GM23338 (cell line): Measurements from ENCODE around the gene CDON. TPM values are rescaled to one million over a fixed set of nuclear protein-coding genes. Genes with fewer than 3 reads are reported as not detected.

ENCODE experiments used
- ATAC-seq: fragments of 200-7000 bp; cut with Tn5 transposase; 3 replicates; pipeline ENCODE4 v1.9.1; 2020
- DNase-seq: peaks from one replicate; pipeline ENCODE4 v3.0.0-alpha.2; 2015; ENCODE audit warnings: low spot score
- H2AFZ ChIP-seq: fragments of 200-600 bp; sonication (generic); 2 replicates; pipeline ENCODE4 v1.8.0; 2016; ENCODE audit warnings: antibody characterized with exemption, mild to moderate bottlenecking, moderate library complexity
- H3F3A ChIP-seq: fragments of 200-600 bp; sonication (generic); replicated peaks from 2 replicates; pipeline ENCODE4 v1.8.0; 2017; ENCODE audit warnings: antibody characterized with exemption, mixed run types, low read depth
- H3K27ac ChIP-seq: fragments of 200-600 bp; sonication (generic); 2 replicates; pipeline ENCODE4 v1.6.1; 2016; ENCODE audit warnings: low read depth
- H3K27me3 ChIP-seq: fragments of 200-600 bp; sonication (generic); 2 replicates; pipeline ENCODE4 v1.8.0; 2016; ENCODE audit warnings: mild to moderate bottlenecking, mixed run types, moderate library complexity; ENCODE audit not compliant: insufficient read depth
- H3K36me3 ChIP-seq: fragments of 200-600 bp; sonication (generic); 2 replicates; pipeline ENCODE4 v1.8.0; 2016; ENCODE audit warnings: mild to moderate bottlenecking; ENCODE audit not compliant: insufficient read depth
- H3K4me1 ChIP-seq: fragments of 200-600 bp; sonication (generic); 2 replicates; pipeline ENCODE4 v1.8.0; 2016; ENCODE audit warnings: mild to moderate bottlenecking, moderate library complexity; ENCODE audit not compliant: insufficient read depth
- H3K4me2 ChIP-seq: fragments of 200-600 bp; sonication (generic); 2 replicates; pipeline ENCODE4 v1.7.1; 2017; ENCODE audit warnings: mixed run types
- H3K4me3 ChIP-seq: fragments of 200-600 bp; sonication (generic); 2 replicates; pipeline ENCODE4 v1.6.1; 2016; ENCODE audit warnings: mixed run types
- H3K79me2 ChIP-seq: fragments of 200-600 bp; sonication (generic); replicated peaks from 2 replicates; pipeline ENCODE4 v1.8.0; 2017; ENCODE audit warnings: mild to moderate bottlenecking; ENCODE audit not compliant: insufficient read depth
- H3K9me2 ChIP-seq: fragments of 200-600 bp; sonication (generic); 2 replicates; pipeline ENCODE4 v1.8.0; 2017; ENCODE audit not compliant: insufficient read depth
- H4K20me1 ChIP-seq: fragments of 200-600 bp; sonication (generic); replicated peaks from 2 replicates; pipeline ENCODE4 v1.8.0; 2017; ENCODE audit warnings: mild to moderate bottlenecking; ENCODE audit not compliant: insufficient read depth
- H3K27ac Mint-ChIP-seq: 2 replicates; pipeline ENCODE4 v1.8.0; 2020; ENCODE audit warnings: inconsistent platforms, mild to moderate bottlenecking, moderate library complexity, mixed read lengths
- H3K27me3 Mint-ChIP-seq: 3 replicates; pipeline ENCODE4 v1.8.0; 2022; ENCODE audit warnings: low read depth, mild to moderate bottlenecking, moderate library complexity, mixed read lengths, inconsistent platforms; ENCODE audit not compliant: insufficient read depth, poor library complexity
- H3K36me3 Mint-ChIP-seq: 3 replicates; pipeline ENCODE4 v1.8.0; 2021; ENCODE audit warnings: low read depth, mild to moderate bottlenecking, inconsistent platforms, moderate library complexity, mixed read lengths
- H3K4me1 Mint-ChIP-seq: 3 replicates; pipeline ENCODE4 v1.8.0; 2020; ENCODE audit warnings: mild to moderate bottlenecking, inconsistent platforms, mixed read lengths
- H3K4me3 Mint-ChIP-seq: 3 replicates; pipeline ENCODE4 v1.8.0; 2021; ENCODE audit warnings: moderate library complexity, mild to moderate bottlenecking, inconsistent platforms, mixed read lengths
- H3K9me3 Mint-ChIP-seq: 3 replicates; pipeline ENCODE4 v1.8.0; 2020; ENCODE audit warnings: moderate library complexity, mild to moderate bottlenecking, inconsistent platforms, mixed read lengths
- CREB1 ChIP-seq: fragments of 250-450 bp; sonication (Bioruptor Pico); IDR thresholded peaks from 2 replicates; pipeline ENCODE4 v1.5.0; 2020; ENCODE audit warnings: low read depth, mild to moderate bottlenecking, moderate library complexity
- EZH2phosphoT487 ChIP-seq: fragments of 200-600 bp; sonication (generic); IDR thresholded peaks from one replicate; pipeline ENCODE4 v1.8.1; 2018; ENCODE audit warnings: antibody characterized with exemption; ENCODE audit not compliant: unreplicated experiment
- POLR2AphosphoS5 ChIP-seq: IDR thresholded peaks from 2 replicates; pipeline ENCODE4 v1.6.1; 2016; ENCODE audit warnings: antibody characterized with exemption, low read depth
- STAT1 ChIP-seq: IDR thresholded peaks from one replicate; pipeline ENCODE4 v1.6.1; 2016; ENCODE audit warnings: antibody characterized with exemption; ENCODE audit not compliant: unreplicated experiment
- ZNF114 ChIP-seq: fragments of 250-450 bp; sonication (Bioruptor Pico); IDR thresholded peaks from 2 replicates; pipeline ENCODE4 v1.5.0; 2020; ENCODE audit warnings: mild to moderate bottlenecking, moderate library complexity
- polyA plus RNA-seq: library from polyadenylated mRNA; unstranded; fragments of >200 nt; fragmentation: Nextera tagmentation; extraction: Ambion mirVana; gene quantifications from 2 replicates; pipeline ENCODE4 v1.2.1, GENCODE V29; 2016
- total RNA-seq: library from RNA; depleted of rRNA; stranded (reverse); fragments of >200 nt; shearing (Covaris generic); gene quantifications from 2 replicates; pipeline ENCODE4 v1.2.3, GENCODE V29; 2014
- TF ChIP-seq, protein P1 (sequence below), 2 experiments: fragments of 200-600 bp in 1 of 2; sonication (generic) in 1 of 2; conservative IDR thresholded peaks; 2 replicates each; pipeline versions ENCODE4 v1.5.1 to v1.6.1; 2016 to 2017; ENCODE audit warnings: antibody characterized with exemption in 2 of 2, low read depth in 2 of 2, mild to moderate bottlenecking in 2 of 2, moderate library complexity in 1 of 2
- TF ChIP-seq, protein P2 (sequence below): fragments of 250-450 bp; sonication (Bioruptor Pico); IDR thresholded peaks from 2 replicates; pipeline ENCODE4 v1.5.0; 2020; ENCODE audit warnings: mild to moderate bottlenecking, moderate library complexity

Gene CDON
- total and polyA plus RNA-seq, 2 experiments from 2014 or later = 4.1 to 35.5 TPM

DNA sequence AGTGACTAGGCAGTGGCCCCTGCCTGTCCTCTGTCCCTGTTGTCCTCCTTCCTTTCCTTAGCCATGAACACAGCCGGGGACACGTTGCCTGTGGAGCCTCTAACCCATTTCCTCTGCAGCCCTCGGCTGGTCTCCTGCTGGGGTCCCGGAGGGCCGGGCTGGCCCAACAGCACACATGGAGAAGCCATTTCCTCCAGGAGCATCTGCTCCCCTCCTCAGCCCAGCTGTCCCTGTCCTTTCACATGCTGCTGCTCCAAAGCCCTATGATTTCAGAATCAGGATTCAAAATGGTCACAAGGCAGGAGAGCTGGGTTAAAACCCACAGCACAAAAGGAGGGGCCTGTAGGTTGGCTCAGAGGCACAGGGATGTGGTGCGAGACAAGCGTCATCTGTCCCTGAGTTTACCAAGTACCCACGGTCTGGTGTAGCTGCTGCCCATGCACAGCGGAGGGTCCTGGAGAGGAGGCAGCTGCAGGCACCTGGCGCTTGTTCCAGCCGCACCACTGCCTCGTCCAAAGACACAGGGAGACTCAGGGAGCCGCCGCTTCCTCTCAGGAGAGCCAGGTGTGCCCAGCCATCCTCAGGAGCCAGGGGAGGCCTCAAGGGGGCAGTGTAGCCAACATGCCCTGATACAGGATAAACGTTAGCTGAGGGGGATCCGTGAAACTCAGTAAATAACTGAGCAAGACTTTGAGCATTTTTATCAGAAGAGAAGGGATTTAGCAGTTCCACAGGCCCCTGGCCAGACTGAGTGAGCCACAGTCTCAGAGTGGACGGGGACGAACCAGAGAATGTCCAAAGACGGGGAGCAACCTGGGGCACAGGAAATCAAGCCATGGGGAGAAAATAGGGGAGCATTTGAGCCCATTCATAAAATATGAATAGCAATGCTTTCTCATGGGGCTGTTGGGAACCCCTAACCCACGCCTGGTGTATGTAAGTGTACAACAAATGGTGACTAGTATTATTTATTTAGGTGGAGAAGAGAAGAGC, 120.8 kb downstream of the CDON start:
- H3K27ac Mint-ChIP-seq = peak overlapping the region; percentile 26; the same call in 1 of the 2 replicates
- no peaks in the 10 kb centered on the region; the same call in 2 of the 3 replicates for H3K9me3 Mint-ChIP-seq
- H3K27me3 Mint-ChIP-seq = peaks cover 15% of the 10 kb centered on the region
- Histone ChIP-seq H3K79me2 (no peaks in the 10 kb centered on the region), H3K9me2 (no peaks in the 10 kb centered on the region), H4K20me1 (no peaks in the 10 kb centered on the region), H3K4me3 (peak overlapping the region; percentile 22; the same call in 1 of the 2 replicates), H2AFZ (peak overlapping the region; percentile 99), H3K36me3 (no peaks in the 10 kb centered on the region), H3K4me2 (0 out of 2 replicates have a peak overlapping the region, but pooled peaks have one; percentile 39), H3K27ac (no peak overlapping the region), H3K27me3 (no peaks in the 10 kb centered on the region), H3F3A (no peaks in the 10 kb centered on the region), H3K4me1 (peaks cover 13% of the 10 kb centered on the region)
- H3K4me3 Mint-ChIP-seq = no peak overlapping the region; the same call in 2 of the 3 replicates
- ATAC-seq (peak; percentile 97), DNase-seq (peak; percentile 95)
- H3K4me1 Mint-ChIP-seq = peaks cover 22% of the 10 kb centered on the region
- TF ChIP-seq, protein P1, sequence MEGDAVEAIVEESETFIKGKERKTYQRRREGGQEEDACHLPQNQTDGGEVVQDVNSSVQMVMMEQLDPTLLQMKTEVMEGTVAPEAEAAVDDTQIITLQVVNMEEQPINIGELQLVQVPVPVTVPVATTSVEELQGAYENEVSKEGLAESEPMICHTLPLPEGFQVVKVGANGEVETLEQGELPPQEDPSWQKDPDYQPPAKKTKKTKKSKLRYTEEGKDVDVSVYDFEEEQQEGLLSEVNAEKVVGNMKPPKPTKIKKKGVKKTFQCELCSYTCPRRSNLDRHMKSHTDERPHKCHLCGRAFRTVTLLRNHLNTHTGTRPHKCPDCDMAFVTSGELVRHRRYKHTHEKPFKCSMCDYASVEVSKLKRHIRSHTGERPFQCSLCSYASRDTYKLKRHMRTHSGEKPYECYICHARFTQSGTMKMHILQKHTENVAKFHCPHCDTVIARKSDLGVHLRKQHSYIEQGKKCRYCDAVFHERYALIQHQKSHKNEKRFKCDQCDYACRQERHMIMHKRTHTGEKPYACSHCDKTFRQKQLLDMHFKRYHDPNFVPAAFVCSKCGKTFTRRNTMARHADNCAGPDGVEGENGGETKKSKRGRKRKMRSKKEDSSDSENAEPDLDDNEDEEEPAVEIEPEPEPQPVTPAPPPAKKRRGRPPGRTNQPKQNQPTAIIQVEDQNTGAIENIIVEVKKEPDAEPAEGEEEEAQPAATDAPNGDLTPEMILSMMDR (conservative IDR thresholded peaks at IDR 0.05; ENCODE audit: low read depth in 2 of 2) = peak; percentile 91 to 94
- TF ChIP-seq STAT1 (no peak), POLR2AphosphoS5 (no peak), EZH2phosphoT487 (no peak), ZNF114 (CRISPR knock-in tag) (no peak), CREB1 (CRISPR knock-in tag) (0 out of 2 replicates have a peak, but pooled peaks have one; percentile 17)
- TF ChIP-seq, protein P2, sequence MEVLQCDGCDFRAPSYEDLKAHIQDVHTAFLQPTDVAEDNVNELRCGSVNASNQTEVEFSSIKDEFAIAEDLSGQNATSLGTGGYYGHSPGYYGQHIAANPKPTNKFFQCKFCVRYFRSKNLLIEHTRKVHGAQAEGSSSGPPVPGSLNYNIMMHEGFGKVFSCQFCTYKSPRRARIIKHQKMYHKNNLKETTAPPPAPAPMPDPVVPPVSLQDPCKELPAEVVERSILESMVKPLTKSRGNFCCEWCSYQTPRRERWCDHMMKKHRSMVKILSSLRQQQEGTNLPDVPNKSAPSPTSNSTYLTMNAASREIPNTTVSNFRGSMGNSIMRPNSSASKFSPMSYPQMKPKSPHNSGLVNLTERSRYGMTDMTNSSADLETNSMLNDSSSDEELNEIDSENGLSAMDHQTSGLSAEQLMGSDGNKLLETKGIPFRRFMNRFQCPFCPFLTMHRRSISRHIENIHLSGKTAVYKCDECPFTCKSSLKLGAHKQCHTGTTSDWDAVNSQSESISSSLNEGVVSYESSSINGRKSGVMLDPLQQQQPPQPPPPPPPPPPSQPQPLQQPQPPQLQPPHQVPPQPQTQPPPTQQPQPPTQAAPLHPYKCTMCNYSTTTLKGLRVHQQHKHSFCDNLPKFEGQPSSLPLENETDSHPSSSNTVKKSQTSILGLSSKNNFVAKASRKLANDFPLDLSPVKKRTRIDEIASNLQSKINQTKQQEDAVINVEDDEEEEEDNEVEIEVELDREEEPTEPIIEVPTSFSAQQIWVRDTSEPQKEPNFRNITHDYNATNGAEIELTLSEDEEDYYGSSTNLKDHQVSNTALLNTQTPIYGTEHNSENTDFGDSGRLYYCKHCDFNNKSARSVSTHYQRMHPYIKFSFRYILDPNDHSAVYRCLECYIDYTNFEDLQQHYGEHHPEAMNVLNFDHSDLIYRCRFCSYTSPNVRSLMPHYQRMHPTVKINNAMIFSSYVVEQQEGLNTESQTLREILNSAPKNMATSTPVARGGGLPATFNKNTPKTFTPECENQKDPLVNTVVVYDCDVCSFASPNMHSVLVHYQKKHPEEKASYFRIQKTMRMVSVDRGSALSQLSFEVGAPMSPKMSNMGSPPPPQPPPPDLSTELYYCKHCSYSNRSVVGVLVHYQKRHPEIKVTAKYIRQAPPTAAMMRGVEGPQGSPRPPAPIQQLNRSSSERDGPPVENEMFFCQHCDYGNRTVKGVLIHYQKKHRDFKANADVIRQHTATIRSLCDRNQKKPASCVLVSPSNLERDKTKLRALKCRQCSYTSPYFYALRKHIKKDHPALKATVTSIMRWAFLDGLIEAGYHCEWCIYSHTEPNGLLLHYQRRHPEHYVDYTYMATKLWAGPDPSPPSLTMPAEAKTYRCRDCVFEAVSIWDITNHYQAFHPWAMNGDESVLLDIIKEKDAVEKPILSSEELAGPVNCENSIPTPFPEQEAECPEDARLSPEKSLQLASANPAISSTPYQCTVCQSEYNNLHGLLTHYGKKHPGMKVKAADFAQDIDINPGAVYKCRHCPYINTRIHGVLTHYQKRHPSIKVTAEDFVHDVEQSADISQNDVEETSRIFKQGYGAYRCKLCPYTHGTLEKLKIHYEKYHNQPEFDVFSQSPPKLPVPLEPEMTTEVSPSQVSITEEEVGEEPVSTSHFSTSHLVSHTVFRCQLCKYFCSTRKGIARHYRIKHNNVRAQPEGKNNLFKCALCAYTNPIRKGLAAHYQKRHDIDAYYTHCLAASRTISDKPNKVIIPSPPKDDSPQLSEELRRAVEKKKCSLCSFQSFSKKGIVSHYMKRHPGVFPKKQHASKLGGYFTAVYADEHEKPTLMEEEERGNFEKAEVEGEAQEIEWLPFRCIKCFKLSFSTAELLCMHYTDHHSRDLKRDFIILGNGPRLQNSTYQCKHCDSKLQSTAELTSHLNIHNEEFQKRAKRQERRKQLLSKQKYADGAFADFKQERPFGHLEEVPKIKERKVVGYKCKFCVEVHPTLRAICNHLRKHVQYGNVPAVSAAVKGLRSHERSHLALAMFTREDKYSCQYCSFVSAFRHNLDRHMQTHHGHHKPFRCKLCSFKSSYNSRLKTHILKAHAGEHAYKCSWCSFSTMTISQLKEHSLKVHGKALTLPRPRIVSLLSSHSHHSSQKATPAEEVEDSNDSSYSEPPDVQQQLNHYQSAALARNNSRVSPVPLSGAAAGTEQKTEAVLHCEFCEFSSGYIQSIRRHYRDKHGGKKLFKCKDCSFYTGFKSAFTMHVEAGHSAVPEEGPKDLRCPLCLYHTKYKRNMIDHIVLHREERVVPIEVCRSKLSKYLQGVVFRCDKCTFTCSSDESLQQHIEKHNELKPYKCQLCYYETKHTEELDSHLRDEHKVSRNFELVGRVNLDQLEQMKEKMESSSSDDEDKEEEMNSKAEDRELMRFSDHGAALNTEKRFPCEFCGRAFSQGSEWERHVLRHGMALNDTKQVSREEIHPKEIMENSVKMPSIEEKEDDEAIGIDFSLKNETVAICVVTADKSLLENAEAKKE (CRISPR knock-in tag) = 0 out of 2 replicates have a peak, but pooled peaks have one; percentile 45
- H3K36me3 Mint-ChIP-seq = no peaks in the 10 kb centered on the region
